NCI-H1930 (cell line): ENCODE data around the gene ACTL10.

ENCODE experiments used
- DNase-seq, 2 experiments: peaks; one replicate each; lab custom pipeline; 2025; lab: John Stamatoyannopoulos, UW

ACTL10 gene

DNA sequence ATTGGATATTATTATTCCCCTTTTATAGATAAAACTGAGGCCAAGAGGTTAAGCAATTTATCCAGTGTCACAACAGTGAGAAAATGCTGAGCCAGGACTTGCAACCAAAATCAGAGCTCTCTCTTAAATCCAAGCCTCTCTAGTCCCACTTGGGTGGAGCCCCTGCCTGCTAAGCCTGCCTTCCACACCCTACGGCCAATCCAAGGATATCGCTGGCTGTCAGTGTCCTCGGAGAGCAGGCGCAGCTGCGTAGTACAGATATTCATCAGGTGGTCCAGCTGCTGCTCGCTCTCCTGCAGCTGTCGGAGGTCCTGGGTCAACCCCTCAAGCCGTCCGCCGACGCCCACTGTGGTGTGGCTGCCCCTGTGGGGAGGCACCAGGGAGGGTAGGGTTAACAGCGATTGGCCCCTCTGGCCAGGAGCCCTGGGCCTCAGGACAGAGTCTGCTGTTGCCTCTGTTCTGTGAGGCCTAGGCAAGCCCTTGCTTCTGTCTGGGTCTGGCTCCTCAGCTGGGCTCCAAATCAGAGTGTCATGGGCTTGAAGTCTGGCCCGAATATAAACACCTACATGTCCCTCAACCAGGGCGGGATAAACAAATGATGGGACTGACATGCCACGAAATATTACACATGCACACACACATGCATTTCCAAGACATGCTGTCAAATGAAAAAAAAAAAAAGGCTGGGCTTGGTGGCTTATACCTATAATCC is 11.4 kb downstream of the ACTL10 start:
- DNase-seq: no peak

DNA sequence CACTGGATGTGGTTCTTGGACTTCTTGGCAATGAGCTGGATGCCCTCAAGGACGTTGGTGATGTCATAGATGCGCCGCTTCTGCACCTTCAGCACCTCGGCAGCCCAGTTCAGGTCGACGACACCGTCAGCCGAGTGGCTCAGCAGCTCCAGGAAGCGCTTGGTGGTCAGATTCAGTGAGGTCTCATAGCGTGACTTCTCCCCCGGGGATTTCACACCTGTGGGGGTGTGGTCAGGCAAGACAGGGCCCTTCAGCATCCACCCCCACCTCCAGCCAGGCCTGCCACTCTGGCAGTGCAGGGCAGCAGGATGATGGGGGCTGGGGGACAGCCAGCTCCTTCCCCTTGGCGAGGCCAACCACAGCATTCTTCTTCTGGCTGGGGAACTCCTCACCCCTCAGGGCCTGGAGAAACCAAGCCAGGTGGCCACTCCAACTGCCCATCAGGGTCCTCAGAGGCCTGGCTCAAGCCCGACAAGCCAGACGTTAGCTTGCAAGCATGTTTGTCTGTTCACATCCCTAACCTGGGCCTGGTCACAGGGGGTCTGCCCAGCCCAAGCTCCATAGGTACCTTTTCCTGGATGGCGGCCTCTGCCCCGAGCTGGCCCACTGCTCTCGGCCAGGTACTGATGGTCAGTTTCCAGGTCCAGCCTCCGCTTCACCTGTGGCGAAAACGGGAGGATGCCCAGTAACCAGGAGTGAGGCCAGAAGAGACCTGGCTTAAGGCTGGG is 13.2 kb downstream of the ACTL10 start:
- DNase-seq: no peak

DNA sequence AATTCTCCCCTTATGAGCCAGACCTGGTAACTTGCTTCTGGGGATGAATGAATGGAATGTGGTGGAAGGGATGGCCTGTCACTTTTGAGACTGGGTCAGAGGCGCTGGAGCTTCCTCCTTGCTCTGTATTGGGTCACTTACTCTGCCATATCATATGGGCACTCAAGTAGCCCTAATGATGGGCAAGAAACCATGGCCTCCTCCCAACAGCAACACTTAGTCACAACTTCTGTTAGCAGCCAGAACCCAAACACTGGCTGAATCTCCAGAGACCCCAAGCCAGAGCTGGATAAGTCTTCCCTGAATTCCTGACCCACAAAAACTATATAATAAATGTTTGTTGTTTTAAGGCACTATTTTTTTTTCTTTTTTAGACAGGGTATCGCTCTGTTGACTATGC is 13.9 kb downstream of the ACTL10 start:
- no peak for DNase-seq

DNA sequence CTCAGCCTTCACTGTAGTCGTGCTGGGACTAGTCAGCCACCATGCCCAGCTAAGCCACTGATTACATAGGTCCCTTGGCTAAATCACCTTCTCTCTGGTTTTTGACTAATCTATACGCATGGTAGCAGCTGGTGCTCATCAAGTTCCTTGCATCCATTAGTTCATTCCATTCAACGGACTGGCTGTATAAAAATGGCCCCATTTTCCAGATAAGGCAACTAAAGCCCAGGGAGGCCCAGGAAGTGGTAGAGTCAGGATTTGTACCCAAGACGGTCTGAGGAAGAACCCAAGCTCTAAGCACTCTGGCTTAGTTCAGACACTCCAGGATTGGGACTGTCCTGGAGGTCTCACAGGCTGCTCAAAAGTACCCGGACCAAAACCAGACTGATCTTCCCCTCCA is 14.5 kb downstream of the ACTL10 start:
- no peak for DNase-seq

DNA sequence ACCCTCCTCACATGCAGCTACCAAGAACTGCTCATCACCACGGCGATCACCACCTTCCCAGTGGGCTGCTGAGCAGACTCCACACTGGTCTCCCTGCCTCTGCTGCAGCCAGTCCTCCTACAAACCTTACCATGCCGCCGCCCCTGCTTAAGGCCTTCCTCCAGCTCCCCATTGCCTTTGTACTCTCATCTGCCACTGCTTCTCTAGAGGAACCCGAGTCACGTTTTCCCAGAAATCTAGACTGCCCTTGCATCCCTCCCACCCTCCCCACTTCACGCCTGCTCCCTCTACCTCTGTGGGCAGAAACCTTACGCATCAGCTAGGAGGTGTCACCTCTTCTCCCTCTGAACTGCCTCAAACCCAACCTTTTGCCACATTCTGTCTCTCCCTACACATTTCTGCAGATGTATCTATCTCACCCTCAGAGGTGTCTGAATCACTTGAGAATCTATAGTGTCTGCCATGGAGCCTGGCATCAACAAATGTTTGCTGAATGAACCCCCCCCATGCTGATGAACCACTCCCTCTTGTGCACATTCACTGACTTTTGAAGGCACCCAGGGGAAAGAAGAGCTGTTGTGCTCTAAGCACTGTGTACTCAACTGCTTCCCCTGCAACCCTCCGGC is 15.1 kb downstream of the ACTL10 start:
- no peak for DNase-seq

DNA sequence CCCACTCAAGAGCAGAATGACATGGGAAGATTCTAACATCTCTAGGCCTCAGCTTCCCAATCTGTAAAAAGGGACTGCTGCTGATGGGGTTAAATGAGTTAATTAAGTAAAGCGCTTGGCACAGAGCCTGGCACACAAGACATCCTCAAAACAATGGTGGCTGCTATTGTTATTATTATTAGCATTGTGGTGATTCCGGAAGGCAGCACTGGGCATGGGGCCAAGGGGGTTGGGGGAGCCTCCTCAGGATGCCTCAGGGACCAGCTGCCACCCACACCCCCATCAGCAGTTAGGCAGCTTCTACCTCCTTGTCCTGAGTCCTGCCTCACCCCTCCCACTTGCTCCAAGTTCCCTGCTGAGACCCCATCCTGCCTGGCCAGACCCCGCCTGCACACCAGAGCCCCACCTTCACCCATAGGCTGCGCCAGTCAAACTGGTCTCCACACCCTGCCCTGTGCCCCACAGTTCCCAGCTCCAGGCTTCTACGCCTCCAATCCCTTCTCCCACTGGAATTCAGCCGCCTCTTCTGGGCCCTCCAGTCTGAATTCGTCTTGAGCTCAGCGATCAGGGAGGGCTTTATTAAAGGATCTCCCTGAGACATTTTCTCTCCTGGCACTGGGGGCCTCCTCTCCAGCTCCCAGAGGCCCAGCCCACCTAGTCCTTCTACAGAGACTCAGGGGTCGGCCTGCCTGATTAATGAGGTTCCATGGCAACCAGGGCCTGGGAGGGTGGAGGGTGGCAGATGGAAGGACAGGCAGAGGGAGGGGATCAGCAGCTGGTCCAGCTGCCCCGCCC is 18.0 kb downstream of the ACTL10 start:
- no peak for DNase-seq

DNA sequence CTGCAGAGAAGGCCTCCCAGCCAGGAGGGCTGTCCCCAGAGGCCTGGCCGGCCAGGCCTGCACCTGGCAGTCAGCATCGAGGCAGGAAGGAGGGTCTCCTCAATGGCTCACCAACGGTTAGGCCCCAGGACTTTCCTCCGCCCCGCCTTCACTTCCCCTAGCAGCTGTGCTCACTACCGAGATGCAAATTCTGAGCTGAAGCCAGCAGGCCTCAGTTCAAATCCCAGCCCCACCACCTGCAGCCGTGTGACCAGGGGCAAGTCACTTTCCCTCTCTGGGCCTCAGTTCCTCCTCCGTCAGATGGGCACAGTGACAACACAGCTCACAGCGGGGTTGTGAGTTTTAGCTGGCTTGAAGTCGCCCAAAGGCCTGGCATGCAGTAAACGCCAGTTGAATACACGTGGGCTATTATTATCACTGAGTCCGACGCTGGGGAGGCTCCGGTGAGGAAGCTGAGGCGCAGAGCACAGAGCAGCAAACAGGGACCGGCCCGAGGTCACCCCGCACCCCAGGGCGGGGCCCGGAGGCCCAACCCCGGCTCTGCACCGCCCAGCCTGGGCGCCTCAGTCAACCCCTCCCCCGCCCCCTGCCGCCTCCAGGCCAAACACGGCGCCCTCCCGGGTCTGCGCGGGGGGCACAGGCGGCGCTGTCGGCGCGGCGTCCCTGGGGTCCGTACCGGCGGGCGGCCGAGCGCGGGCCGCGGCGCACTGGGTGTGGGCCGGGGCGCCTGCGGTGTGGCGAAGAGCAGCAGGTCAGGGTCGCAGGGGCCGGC is 18.8 kb downstream of the ACTL10 start:
- no peak for DNase-seq

DNA sequence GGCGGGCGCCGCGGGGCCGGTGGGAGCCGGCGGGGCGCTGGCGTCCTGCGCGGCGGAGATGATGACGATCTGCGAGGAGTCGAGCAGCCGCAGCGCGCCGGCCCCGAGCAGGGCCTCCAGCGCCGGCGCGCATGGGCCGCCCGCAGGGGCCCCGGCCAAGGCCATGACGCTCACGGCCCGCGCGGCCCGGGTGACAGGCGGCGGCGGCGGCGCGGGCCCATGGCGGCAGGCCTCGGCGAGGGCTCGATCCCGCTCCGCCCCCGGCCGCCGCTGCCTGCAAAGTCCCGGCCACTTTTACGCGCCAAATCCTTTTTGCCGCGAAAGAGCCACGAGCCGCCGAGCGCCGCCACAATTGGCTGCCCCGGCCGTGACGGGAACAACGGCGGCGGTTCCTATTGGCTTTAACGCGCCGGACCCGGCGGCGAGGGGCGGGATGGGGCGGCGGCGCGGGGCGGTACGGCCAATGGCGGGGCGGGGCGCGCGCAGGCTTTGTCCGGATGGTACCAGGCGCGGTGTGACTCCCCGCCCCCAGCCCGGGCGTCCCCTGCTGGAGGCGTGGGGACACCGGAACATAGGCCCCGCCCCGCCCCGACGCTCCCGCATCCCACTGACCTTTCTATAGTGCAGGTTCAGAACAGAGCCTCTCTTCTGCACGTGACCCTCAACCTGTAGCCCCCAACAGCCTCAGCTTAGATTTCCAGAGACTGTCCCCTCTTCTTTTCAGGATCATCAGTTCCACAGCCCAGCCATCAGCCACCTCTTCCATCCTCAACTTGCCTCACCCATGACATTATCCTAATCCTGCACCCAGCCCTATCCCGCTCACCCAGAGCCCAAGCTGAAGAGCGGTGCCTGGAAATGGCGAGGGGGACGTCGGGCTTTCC is 19.6 kb downstream of the ACTL10 start, which contains the start of gene E2F1:
Gene E2F1, minus strand, starts transcription at position 286 of the 884 bp plus-strand sequence. Its CDS starts 121 bp downstream, at position 165.
- peak; percentile 97 for DNase-seq

DNA sequence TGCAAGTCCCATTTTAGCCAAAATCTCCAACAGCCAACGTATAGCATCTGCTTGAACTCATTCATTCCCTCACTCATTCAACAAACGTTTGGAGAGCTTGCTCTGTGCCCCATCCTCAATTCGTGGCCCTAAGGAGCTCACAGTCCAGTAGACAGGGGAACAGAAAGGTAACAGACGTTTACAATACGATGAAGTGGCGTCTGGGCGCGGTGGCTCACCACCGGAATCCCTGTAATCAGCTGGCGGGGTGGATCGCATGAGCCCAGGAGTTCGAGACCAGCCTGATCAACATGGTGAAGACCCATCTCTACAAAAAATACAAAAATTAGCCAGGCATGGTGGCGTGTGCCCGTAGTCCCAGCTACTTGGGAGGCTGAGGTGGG is 20.2 kb downstream of the ACTL10 start:
- no peak for DNase-seq

DNA sequence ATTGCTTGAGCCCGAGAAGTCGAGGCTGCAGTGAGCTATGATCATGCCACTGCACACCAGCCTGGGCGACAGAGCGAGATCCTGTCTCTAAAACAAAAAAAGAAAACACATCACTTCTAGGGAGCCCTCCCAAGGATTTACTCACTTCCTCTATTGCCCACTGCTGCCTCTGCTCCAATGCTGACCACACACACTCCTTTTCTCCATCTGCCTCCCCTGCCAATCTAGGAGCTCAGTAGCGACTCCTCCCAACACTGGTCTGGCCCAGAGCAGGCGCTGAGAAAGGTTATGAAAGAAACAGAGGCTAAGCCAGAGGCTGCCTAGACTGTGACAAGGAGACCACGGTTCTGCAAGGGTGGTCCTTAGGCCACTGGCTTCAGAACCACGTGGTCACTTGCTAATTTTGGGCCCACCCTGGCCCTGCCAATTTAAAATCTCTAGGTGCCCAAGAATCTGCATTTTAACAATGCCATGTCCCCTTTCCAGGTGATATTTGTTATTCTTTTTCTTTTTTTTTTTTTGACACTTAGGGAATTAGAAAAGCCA is 20.7 kb downstream of the ACTL10 start:
- DNase-seq: no peak

DNA sequence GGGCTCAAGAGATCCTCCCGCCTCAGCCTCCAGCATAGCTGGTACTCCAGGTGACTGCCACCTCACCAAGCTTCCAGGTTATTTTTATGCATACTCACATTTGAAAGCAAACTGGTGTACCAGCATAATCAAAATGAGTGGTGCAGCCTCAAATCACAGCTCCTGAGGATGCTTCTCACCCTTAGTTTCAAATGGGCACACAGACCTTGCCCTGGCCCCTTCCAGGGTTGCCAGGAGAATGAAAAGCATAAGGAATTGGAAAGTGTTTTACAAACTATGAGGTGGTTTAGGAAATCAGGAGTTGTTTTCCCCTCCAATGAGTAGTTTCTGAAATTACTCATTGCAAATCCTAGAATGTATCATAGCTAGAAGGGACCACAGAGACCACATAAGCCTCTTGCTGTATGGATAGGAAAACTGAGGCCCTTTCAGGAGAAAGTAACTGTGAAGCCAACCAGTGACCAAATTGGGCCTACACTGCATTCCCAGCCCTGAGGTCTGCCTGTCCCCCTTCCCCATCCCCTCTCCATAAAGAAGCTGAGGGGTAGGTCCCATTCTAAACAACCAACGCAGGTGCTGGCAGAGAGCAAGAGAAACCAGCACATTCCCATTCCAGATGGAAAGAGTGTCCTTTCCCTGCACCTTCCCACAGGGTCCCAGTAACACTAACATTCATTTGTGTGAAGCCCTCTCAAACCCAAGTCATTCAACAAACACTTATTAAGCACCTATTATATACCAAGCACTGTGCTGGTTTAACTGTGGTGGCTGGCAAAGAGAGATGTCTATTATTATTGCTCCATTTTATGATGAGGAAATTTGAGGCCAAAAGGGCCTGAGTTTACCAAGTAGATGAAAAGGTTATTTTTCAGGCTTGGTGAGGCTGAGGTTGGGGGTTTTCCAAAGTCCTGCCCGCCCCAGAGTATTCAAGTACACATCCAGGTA is 21.5 kb downstream of the ACTL10 start:
- no peak for DNase-seq

DNA sequence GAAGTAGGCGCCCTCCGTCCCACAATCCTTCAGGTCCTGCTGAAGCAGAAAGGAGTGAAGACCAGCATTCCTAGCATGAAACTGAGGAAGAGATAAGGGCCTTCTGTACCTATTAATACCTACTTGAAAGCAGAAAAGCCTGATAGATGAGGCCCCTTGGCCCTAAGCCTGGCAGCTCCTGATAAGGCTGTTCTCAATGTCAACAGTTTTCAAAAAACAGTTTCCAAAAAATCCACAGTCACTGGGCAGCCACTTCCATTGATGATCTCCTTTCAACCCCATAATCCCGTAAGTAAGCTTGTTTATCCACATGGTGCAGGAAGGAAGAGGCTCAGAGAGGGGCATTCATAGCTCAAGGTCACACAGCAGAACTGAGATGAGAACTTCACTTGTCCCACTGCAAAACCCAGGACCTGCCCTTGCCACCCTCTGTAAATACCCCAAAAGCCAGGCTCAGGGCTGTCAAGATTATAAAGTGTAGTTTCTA is 22.2 kb downstream of the ACTL10 start:
- DNase-seq: no peak

DNA sequence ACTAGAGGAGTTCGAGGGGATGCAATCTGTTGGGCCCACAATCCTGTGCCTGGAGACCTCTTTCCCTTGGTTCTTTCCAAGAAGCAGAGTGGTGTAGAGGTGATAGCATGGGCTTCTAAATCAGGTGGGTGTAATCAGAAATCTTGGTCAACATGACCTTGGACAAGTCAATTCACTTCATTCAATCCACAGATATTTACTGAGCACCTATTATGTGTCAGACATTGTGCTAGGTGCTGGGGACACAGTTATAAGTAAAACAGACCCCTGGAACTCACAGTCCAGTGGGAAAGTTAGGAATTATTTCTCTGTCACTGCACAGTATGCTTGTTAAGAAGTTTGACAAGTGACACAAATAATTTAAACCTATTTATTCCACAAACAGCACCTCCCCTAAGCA is 22.8 kb downstream of the ACTL10 start:
- DNase-seq: no peak

DNA sequence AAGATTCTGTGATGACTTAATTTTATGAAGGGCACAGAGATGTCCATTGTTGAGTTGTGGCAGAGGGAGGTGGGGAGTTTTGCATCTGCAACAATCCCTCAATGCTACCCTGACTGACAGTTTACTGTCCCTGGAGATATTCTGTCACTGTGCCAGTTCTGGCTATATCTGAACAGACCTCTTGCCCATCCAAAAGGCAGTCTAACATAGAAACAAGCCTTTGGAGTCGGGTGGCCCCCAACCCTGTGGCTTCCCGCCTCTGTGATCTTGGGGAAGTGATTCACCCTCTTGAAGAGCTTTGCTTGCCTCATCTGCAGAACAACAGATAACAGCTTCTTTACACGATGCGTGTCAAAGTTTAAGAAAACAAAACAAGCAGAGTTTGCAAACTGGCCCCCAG is 23.2 kb downstream of the ACTL10 start:
- no peak for DNase-seq

DNA sequence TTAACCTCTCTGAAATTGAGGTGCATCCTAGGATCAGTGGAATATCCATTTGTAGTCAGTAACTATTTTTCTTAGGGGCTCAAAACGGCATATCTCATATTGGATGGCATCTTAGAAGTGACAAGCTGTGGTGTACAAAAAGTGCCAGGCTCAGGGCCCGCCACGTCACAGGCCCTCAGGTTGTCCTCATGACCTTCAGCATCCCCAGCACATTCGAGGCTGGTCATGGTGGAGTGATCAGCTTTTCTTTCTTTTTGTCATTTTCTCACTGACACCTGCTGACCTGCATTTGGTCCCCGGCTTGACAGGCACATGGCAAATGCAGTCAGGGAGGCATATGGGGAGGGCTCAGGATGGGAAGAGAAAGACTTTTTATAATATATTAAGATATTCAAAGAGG is 26.5 kb downstream of the ACTL10 start:
- DNase-seq: no peak

DNA sequence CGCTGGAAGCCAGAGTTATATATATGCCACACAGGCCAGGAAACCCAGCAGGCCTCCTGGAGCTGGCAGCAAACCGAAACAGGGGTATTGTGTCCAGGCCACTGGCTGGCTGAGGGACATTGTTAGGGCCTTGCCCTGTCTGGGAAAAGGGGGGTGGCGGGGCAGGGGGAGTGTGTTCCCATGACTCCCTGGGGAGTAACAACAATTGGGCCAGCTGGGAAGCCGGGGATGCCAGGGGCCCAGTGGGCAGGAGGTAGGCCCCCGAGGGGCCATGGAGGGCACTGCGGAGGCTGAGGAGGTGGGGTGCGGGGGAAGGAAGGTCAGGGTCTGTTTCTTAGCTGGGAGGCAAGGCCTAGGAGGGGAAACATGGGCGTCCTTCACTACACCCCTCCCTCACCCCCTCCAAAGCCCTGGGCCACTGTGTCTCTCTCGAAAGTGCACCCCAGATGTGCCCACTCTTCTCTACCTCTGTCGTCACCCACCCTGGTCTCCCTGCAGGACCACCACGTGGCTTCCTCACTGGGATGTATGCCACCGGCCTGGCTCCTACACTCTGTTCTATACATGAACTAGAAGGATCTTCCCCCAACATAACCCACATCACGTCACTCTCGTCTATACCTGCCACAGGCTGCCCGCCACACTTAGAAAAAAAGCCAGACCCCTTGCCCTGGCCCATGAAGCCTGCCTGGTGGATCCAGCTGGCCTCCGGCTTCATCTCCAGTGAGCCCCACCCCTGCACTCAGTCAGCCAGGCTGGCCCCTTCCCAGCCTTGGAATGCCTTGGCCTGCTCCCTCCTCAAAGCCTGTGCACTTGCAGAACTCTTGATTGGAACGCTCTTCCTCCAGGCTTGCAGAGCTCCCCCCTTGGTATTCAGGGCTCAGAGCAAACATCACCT is 27.2 kb downstream of the ACTL10 start:
- DNase-seq: no peak

DNA sequence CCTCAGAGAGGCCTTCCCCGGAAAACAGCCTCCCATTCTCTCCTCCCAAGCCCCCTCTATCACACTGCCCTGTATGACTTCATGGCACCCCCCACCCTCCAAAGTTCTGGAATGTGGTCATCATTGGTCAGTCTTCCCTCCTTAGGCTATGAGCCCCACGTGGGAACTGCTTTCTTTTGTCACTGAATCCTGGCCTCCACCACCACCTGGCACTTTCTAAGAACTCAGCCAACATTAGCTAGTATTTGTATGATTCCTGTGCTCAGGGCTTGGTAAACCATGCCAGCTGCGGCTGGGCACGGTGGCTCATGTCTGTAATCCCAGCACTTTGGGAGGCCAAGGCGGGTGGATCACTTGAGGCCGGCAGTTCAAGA is 27.9 kb downstream of the ACTL10 start:
- no peak for DNase-seq

DNA sequence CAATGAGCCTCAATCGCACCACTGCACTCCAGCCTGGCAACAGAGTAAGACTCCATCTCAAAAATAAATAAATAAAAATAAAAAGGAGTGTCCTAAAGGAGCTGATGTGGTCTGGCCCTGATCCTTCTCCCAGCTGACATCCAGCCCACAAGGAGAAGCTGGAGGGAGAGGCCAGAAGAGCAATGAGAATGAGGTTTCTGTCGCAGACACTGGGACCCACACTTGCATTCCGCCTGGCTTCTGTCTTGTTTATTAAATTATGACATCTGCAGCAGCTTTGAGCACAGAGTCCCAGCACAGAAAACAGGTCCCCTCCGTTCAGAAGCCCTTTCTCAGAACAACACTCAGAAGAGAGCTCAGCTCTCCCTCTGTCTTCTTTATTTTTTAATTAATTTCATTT is 29.7 kb downstream of the ACTL10 start:
- no peak for DNase-seq
